Fibroblast of skin of left quadriceps (primary cell): ENCODE results near the gene KANK3.
"Not testable (repeated sequence)": the region's sequence is repeated elsewhere in the genome, so short reads cannot be mapped to it uniquely, and the experiment has no call there.

ENCODE experiments used
- DNase-seq, 2 experiments: peaks; one replicate each; pipeline ENCODE4 v3.0.0-alpha.2; 2013; ENCODE audit warnings: low read depth in 2 of 2

KANK3 gene

DNA sequence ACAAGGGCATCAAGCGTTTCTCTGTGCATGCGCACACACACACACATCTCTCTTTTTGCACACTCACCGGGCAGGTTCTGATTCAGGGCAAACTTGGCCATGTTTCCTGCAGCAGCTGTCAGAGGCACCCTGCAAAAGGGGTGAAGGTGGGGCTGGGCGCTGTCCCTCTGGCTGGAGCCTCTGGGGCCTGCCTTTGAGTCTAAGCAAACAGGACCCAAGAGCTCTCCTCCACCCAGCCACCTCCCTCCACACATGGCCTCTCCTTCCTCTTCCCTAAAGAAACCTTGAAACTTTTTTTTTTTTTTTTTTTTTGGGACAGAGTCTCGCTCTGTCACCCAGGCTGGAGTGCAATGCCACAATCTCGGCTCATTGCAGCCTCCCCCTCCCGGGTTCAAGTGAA lies 5.3 kb downstream of the KANK3 start:
- DNase-seq: no peak

DNA sequence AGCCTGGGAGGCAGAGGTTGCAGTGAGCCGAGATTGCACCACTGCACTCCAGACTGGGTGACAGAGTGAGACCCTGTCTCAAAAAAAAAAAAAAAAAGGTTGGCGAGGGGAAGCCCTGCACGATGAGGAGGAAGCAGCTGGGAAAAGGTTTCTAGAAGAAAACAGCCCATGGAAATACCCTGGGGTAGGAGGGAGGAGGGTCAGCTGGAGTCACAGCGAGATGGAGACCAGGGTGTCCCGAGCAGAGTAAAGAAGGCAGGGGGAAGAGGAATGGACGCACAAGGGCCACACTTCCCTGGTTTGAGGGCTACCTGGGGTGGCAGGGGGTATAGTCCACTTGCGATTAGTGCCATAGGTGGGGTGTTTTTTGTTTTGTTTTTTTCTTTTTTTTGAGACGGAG lies 6.4 kb downstream of the KANK3 start:
- DNase-seq: no peak

DNA sequence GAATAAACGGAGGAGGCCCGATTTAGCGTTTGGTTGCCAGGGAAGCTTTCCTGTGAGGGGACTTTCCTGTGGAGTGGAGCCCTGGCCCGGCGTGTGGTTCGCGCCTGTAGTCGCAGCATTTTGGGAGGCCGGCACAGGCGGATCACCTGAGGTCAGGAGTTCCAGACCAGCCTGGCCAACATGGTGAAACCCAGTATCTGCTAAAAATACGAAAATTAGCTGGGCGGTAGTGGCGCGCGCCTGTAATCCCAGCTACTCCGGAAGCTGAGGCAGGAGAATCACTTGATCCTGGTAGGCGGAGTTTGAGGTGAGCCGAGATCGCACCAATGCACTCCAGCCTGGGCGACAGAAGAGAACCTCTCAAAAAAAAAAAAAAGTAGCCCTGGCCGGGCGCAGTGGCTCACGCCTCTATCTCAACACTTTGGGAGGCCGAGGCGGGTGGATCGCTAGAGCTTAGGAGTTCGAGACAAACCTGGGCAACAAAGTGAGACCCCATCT lies 6.9 kb downstream of the KANK3 start:
- DNase-seq: no peak

DNA sequence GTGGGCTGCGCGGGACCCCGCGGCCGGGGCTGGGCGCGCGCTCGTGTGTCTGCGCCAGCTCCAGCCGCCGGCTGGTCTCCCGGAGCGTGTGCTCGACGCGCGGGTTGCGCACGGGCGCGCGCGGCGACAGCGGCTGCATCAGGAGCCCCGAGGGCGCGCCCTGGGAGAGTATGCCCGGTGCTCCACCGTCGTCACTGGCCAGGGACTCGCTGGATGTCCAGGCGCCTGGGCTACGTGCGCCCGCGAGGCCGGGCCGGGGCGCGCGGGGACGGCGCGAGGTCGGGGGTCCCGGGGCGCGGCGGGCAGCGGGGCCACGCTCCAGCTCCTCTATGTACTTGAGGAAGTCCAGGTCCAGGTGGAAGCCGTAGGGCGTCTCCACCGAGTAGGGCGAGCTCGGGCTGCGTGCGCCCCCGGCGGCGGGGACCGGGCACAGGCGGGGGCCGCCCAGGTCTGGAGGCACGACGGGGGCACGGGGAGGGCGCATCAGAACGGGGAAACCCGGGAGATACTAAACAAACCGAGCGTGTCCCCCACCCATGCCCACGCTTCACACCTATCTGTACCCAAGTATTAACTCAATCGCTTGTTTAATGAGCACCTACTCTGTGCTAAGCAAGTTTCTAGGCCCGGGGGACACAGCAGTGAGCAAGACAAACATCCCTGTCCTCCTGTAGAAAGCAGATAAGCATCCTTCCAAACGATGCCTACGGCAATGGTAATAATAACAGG lies 7.6 kb downstream of the KANK3 start:
- DNase-seq: no peak

DNA sequence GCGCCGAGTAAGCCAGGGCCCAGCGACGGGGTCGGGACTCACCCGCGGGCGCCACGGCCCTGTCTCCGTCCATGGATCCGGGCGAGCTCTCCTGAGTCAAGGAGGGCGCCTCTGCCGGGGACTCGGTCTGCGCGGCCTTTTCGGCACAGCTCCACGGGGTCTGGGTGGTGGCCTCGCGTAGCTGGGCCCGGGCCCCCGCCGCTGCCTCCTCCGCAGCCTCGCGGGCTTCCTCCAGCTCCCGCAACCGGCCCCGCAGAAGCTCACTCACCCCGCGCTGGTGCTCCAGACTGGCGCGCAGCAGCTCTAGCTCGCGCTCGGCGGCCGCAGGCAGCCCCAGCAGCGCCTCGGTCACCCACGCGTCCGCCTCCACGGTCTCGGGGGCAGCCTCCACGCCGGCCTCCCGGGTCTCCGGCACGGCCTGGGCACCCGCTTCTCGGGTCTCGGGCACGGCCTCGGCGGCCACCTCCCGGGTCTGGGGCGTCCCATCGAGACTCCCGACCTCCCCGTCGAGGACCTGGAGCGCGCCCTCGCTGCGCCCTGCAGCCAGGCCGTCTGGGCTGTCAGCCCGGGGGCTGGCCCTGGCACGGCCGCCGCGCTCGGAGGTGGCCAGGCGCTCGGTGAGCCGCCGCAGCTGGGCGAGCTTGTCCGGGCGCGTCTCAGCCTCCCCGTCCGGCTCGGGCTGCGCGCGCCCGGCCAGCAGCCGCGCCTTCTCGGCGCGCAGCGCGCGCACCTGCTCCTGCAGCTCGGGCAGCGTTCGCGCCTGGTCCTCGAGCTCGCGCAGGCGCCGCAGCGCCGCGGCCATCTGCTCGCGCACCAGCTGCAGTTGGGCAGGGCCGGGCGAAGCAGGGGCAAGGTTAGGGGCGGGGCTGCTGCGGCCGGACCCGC lies 8.4 kb downstream of the KANK3 start:
- DNase-seq: no peak

DNA sequence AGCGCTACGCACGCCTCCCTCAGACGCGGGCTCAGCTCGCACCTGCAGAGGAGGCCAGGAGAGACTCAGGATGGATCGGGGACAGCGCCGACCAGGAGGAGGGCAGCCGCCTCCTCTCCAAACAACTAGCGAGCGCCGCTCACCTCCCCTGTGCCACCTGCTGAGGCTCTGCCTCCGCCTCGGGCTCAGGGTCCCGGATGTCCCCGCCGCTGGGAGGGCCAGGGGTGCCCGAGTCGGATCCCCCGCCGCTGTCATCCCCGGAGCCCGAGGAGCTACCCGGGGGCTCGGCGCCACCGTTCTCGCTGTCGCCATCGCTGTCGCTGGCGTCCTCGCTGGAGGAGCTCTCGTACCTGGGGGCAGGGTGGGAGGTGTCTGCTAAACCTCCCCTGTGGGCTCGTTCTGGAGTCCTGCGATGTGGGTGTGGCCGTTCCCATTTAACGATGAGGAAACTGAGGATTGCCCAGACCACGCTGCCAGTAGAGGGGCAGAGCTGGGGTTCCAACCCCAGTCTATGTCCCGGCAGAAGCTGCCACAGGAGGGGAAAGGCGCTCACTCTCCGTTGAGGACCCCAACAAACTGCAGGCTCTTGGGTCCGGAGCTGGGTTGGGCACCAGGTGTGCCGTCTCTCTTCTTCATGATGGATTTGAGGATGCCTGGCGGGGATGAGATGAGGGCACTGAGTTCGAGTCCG lies 9.2 kb downstream of the KANK3 start:
- no peak for DNase-seq

DNA sequence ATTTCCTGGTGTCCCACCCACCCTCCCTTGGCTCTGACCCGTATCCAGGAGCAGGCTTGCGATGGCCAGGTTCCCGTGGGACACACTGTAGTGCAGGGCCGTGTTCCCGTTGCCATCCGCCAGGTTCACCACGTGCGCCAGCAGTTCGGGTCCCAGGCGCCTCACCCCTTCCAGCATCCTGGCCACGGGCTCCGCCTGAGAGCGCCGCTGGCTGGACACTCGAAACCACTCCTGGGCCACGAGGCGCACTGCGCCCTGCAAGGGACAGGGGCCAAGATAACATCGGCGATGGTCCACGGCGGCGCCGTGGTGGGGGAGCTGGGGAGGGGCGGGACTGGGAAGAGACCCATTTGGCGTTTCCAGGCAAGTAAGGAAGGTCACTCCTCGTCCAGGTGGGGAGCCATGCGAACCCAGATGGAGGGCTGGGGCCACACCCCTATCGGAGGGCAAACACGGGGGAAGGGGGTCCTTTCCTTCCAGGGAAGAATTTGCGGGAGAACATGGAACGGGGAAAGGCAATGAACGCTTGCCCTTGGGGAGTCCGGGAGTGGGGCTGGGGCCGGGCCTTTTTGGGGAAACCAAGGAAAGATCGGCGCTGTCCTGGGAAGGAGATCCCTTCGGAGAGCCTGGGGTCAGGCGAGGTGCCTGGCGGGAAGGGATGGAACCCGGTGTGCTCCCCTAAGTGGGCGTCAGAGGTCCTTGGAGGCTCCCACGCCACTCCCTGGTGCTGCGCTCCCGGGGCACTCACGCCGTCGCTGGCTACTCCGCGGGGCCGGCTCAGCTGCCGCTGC lies 9.9 kb downstream of the KANK3 start:
- DNase-seq: no peak

DNA sequence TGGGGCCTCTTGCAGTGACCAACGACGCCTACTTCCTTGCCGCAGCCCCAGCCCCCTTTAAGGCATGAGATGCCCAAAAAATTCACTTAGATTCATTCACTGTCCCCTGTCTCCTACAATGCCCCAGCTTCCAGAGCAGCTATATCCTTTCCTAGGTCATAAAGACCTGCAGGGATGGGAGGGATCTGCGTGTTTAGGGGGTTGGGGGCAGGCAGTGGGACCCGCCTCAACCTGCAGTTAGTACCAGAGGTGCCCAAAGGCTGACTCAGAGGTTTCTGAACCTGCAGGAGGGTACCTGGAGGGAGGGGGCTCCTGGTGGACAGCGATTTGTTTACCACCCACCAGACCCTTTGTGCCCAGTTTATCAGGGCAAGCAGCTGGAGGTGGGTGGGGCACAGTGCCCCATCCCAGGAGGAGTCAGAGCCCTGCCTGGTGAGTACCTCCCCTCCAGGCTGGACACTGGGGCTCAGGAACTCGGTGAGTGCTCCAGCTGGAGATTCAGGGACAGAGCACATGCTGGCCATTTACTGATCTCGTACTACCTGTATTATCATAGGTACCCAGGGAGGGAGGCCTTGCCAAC lies 11.7 kb downstream of the KANK3 start:
- no peak for DNase-seq

DNA sequence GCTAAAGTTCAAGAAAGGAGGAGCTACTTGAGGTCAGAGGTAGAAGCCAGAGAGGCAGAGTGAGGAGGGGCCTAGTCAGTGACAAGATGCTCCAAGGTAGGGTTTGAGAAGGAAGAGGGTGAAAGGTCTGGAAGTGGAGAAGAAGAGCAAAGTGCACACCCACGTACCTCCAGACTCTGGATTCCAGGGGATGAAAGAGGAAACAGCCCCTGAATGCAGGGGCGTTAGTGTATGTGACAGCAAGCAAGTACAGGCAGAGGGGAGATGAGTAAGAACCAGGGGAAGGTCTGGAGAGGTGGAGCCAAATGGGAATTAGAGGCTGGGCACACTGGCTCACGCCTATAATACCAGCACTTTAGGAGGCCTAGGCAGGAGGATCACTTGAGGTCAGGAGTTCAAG lies 13.1 kb downstream of the KANK3 start:
- no peak for DNase-seq

DNA sequence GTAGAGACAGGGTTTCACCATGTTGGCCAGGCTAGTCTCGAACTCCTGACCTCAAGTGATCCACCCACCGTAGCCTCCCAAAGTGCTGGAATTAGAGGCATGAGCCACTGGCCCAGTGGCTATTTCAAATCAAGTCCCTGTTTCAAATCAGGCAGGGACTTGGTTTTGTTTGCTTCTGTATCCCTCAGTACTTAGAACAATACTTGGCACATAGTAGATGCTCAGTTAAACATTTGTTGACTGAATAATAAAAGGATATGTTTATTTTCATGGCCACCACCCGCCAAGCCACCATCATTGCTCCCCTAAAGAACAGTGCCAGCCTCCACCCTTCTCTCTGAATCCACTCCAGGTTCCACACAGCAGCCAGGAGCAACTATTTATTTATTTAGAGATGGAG lies 17.6 kb downstream of the KANK3 start:
- no peak for DNase-seq

DNA sequence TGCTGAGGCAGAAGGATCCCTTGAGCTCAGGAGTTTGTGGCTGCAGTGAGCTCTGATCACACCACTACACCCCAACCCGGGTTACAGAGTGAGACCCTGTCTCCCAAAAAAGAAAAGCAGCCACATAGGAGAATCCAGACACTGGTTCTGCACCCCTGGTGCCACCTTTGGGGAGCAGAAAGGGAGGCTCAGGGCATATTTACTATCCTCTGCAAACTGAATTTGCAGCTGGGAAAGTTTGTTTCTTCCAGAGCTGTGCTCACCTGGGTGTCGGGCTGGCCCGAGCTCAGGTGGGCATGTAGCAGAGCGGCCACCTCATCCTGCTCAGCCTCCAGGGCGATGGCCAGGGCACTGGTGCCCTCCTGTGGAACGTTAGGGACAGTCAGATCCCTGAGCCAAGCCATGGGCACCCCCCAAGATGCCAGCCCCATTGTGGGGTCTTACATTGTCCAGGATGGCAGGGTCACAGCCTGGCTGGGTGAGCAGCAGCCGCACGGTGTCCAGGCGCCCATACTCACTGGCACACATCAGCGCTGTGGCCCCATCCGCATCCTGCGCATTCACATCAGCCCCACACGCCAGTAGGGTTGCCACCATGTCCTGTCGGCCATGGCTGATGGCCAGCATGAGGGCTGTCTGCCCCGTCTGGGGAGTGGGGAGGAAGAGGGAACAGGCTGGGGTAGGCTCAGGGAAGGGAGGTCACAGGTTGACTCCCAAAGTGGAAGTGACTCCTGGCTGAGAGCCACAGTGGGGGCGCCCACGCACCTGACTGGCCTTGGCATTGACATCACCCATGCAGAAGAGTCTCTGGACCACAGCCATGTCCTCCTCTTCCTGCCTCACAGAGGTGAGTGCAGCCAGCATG lies 18.6 kb downstream of the KANK3 start:
- no peak for DNase-seq

DNA sequence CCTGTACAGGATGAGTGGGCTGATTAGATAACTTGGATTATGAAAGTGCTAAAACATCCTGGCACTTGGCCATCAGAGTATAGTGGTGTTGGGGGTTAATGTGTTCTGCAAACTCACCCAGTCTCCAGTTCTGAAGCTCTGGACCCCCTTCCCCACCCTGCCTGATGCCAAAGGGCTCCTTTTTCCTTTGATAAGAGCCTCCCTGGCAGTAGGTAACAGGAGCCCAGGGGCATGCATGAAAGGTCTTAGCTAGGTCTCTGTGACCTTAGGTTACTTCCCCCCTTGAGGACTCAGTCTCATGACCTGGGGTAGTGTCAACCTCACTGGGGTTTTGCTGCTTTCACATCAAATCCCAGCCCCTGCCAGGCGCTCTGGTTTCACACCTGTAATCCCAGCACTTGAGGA lies 19.3 kb downstream of the KANK3 start:
- DNase-seq: no peak

DNA sequence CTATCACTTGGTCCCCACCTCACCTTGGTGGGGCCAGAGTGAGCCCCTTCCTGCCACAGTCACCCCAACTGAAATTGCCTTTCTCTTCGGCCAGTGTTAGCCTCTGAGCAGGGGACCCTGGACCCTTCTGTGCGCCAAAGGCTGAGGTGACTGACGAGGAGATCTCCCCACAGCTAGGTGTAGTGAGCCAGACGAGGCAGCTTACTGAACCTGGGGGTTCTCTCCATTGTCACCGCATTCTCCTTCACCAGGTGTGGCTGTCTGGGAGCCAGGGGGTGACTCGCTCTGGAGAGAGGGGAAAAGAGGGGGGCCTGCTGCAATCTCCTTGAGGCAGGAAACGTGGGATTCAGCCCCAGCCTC lies 20.4 kb downstream of the KANK3 start:
- DNase-seq: no peak

DNA sequence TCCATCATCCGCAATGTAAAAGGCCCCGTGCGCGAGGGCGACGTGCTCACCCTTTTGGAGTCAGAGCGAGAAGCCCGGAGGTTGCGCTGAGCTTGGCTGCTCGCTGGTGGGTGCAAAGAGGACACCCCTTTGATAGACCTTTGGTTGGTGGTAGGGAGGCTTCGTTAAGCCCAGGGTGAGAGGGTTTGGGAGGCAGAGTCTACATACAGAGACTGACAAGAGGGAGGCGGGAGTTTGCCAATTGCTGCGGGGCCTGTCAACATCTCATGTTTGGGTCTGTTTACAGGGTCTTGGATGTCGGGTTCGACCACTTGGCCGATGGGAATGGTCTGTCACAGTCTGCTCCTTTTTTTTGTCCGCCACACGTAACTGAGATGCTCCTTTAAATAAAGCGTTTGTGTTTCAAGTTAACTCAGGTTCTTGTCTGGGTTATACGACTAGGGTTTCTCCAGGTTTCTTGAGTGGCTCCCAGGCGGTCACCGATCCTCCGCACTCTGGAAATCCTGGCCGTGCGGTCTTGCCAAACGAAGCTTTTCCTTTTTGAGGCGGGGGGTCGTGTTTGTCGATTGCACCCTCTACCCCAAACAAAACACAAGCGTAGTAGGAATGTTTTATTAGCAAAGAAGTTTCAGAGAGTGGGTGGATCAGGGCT lies 20.9 kb downstream of the KANK3 start:
- no peak for DNase-seq

DNA sequence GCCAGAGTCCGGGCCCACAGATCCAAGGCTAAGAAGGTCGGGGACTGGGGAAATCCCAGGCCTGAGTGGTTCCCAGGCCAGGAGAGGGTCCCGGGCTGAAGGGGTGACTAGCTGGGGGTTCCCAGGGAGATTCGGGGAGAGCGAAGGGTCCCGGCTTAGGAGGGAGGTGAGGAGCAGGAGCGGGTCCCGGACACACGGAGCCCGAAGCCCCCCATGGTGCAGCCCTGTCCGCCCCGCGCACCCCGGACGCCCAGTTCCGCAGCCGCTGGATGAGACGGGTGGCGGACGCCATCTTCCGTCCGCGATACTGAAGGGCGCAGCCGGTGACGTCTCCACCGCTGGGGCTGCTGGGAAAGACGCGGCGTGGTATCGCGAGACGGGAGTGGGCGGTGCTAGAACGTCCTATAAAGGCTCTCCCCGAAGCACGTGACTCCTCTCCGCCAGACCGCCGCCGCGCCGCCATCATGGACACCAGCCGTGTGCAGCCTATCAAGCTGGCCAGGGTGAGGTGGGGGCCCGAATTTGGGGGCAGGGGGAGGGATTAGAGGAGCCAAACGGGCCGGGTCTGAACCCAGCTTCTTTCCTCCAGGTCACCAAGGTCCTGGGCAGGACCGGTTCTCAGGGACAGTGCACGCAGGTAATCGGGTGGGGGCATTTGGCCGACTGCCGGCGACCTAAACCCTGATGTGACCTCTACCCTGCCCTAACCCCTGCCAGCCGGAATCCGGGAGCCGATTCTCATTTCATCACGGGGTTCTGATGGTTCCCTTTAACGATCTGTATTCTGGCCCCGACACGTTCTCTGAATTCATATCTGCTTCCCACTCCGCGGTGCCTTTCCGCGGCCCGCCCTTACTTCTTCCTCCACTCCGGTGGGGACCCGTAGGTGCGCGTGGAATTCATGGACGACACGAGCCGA lies 21.7 kb downstream of the KANK3 start, which contains the start of the genes NDUFA7 and RPS28:
NDUFA7 (minus strand) TSS at position 309 of the 919 bp plus-strand sequence; CDS start at position 292, 17 bp downstream.
RPS28 (plus strand) TSS at position 430 of the 919 bp plus-strand sequence; CDS start at position 465, 35 bp downstream.
- peak; percentile 90 to 91 for DNase-seq

DNA sequence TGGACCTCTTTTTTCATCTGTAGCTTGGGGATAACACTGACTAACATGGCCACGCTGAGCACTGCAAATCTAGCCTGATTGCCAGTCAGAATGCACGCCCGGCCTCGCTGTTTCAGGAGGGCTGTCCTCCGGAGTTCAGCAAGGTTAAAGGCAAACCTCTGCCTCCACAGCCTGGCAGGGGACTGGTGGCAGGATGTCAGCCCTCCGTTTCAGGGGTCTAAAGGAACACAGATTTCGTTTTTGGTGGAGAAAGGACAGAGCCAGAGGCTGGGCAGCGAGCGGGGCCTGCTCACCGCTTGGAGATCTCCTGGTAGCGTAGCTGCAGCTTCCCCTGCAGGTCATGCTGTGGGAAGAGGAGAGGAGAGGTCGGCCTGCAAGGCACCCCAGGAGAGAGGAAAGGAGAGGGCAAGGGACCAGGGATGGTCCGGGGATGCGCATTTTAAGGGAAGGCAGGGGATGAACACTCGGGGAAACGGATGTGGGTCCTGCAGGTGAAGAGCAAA lies 22.4 kb downstream of the KANK3 start:
- DNase-seq: no peak

DNA sequence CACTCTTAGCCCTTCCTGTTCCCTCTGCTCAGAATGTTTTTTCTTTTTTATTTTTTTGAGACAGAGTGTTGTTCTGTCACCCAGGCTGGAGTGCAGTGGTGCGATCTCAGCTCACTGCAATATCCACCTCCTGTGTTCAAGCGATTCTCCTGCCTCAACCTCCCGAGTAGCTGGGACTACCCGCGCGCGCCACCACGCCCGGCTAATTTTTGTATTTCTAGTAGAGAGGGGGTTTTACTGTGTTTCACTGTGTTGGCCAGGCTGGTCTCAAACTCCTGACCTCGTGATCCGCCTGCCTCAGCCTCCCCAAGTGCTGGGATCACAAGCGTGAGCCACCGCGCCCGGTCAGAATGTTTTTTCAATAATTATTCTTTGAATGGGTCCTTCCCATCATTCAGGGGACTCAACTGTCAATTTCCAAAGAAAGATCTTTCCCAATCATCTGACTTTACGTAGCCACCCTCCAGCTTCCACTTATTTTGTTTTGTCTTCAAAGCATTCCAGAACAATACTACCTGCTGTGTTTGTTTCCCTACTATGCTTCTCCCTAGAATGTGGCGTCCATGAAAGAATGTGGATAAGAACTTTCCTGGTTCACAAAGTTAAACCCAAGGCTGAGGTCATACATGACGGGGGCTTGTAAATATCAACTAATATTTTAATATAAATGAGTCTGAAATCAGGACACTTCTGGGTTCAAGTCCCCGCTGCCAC lies 23.1 kb downstream of the KANK3 start:
- DNase-seq: no peak

DNA sequence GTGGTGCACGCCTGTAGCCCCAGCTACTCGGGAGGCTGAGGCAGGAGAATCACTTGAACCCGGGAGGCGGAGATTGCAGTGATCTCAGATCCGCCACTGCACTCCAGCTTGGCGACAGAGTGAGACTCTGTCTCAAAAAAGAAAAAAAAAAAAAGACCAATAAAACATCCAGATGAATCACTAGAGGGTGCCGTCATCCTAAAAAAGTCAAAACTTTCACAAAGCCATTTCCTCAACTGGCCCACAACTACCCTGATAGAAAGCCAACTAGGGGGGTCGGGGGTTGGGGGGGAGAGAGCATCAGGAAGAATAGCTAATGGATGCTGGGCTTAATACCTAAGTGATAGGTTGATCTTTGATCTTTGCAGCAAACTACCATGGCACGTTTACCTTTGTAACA lies 24.2 kb downstream of the KANK3 start:
- not testable (repeated sequence) for DNase-seq
